HEK293 (cell line): ENCODE data around the gene BTN2A1.

Experiments
- CTCF ChIA-PET: fragments of 350-600 bp; formaldehyde crosslinking; extraction: SDS; loops from one replicate; lab custom pipeline; 2021; ENCODE audit warnings: antibody characterized with exemption; lab: Yijun Ruan, JAX
- POLR2A ChIA-PET: fragments of 300-600 bp; formaldehyde crosslinking; extraction: SDS; loops from one replicate; lab custom pipeline; 2020; ENCODE audit warnings: antibody characterized with exemption, inconsistent platforms; lab: Yijun Ruan, JAX
- H3K27ac ChIP-seq: fragments of 200-500 bp; sonication (Bioruptor generic); 2 replicates; pipeline ENCODE4 v1.5.1; 2014; ENCODE audit warnings: low read depth, low read length, control low read depth, inconsistent platforms; ENCODE audit errors: extremely low read depth
- H3K36me3 ChIP-seq, 2 experiments: fragments of 200-500 bp in 1 of 2; sonication (Bioruptor generic) in 1 of 2; 1 replicate in 1 of 2; 2 replicates in 1 of 2; pipeline ENCODE4 v1.5.1; 2014 to 2017; ENCODE audit warnings: inconsistent platforms in 2 of 2, low read length in 2 of 2; ENCODE audit not compliant: control insufficient read depth in 2 of 2, insufficient read depth in 1 of 2
- H3K4me1 ChIP-seq: fragments of 200-500 bp; sonication (Bioruptor generic); 2 replicates; pipeline ENCODE4 v1.5.1; 2014; ENCODE audit warnings: mild to moderate bottlenecking, low read length, inconsistent platforms; ENCODE audit not compliant: control insufficient read depth, insufficient read depth
- H3K4me3 ChIP-seq: 2 replicates; pipeline ENCODE4 v1.5.1; 2011; ENCODE audit warnings: low read depth, mild to moderate bottlenecking, control low read depth, low read length, moderate library complexity
- H3K9me3 ChIP-seq: fragments of 200-500 bp; sonication (Bioruptor generic); 2 replicates; pipeline ENCODE4 v1.5.1; 2014; ENCODE audit warnings: low read depth, low read length, inconsistent platforms; ENCODE audit not compliant: control insufficient read depth, insufficient read depth
- GLI2 ChIP-seq: fragments of 450-650 bp; formaldehyde crosslinking; IDR thresholded peaks from 2 replicates; pipeline ENCODE4; 2017; ENCODE audit warnings: missing biosample characterization, missing genetic modification characterization, low read depth, borderline replicate concordance
- GLIS1 ChIP-seq: fragments of 450-650 bp; formaldehyde crosslinking; IDR thresholded peaks from 2 replicates; pipeline ENCODE4 v1.5.1; 2016; ENCODE audit warnings: missing biosample characterization, missing genetic modification characterization
- GLIS2 ChIP-seq: fragments of 450-650 bp; formaldehyde crosslinking; IDR thresholded peaks from 2 replicates; pipeline ENCODE4 v1.5.1; 2016; ENCODE audit warnings: missing biosample characterization, missing genetic modification characterization
- KLF16 ChIP-seq: fragments of 450-650 bp; formaldehyde crosslinking; IDR thresholded peaks from 2 replicates; pipeline ENCODE4 v1.5.1; 2017; ENCODE audit warnings: missing biosample characterization, missing genetic modification characterization
- ZEB2 ChIP-seq: fragments of 450-650 bp; formaldehyde crosslinking; IDR thresholded peaks from 2 replicates; pipeline ENCODE4 v1.5.1; 2016; ENCODE audit warnings: missing biosample characterization, missing genetic modification characterization
- ZNF138 ChIP-seq: fragments of 450-650 bp; formaldehyde crosslinking; IDR thresholded peaks from 2 replicates; pipeline ENCODE4 v1.5.1; 2016; ENCODE audit warnings: missing biosample characterization, missing genetic modification characterization, borderline replicate concordance
- ZNF140 ChIP-seq: fragments of 450-650 bp; formaldehyde crosslinking; IDR thresholded peaks from 2 replicates; pipeline ENCODE4 v1.5.1; 2016; ENCODE audit warnings: missing biosample characterization, missing genetic modification characterization
- ZNF266 ChIP-seq: fragments of 450-650 bp; formaldehyde crosslinking; IDR thresholded peaks from 2 replicates; pipeline ENCODE4 v1.5.1; 2016; ENCODE audit warnings: missing biosample characterization, missing genetic modification characterization, low read depth
- ZNF391 ChIP-seq: fragments of 450-650 bp; formaldehyde crosslinking; IDR thresholded peaks from 2 replicates; pipeline ENCODE4 v1.5.1; 2016; ENCODE audit warnings: low read depth, missing biosample characterization, missing genetic modification characterization, borderline replicate concordance
- ZNF549 ChIP-seq: fragments of 450-650 bp; IDR thresholded peaks from 2 replicates; pipeline ENCODE4 v1.5.1; 2018; ENCODE audit warnings: missing biosample characterization, missing genetic modification characterization, mild to moderate bottlenecking, inconsistent platforms, moderate library complexity
- ZNF610 ChIP-seq: fragments of 450-650 bp; formaldehyde crosslinking; IDR thresholded peaks from 2 replicates; pipeline ENCODE4 v1.5.1; 2016; ENCODE audit warnings: missing biosample characterization, missing genetic modification characterization, borderline replicate concordance
- ZNF621 ChIP-seq: fragments of 450-650 bp; formaldehyde crosslinking; IDR thresholded peaks from 2 replicates; pipeline ENCODE4 v1.5.1; 2017; ENCODE audit warnings: missing biosample characterization, missing genetic modification characterization
- ZNF654 ChIP-seq: fragments of 450-650 bp; formaldehyde crosslinking; IDR thresholded peaks from 2 replicates; pipeline ENCODE4 v1.5.1; 2016; ENCODE audit warnings: low read depth, missing biosample characterization, missing genetic modification characterization
- TF ChIP-seq, protein P1 (sequence below): fragments of 450-650 bp; formaldehyde crosslinking; IDR thresholded peaks from 2 replicates; pipeline ENCODE4 v1.5.0; 2017; ENCODE audit warnings: missing biosample characterization, missing genetic modification characterization, borderline replicate concordance
- TF ChIP-seq, protein P2 (sequence below): fragments of 450-650 bp; formaldehyde crosslinking; IDR thresholded peaks from 2 replicates; pipeline ENCODE4 v1.5.1; 2016; ENCODE audit warnings: missing biosample characterization, missing genetic modification characterization
- TF ChIP-seq, protein P3 (sequence below): fragments of 450-650 bp; formaldehyde crosslinking; IDR thresholded peaks from 2 replicates; pipeline ENCODE4 v1.5.1; 2016; ENCODE audit warnings: missing biosample characterization, missing genetic modification characterization
- TF ChIP-seq, protein P4 (sequence below): fragments of 450-650 bp; formaldehyde crosslinking; IDR thresholded peaks from 2 replicates; pipeline ENCODE4 v1.5.1; 2017; ENCODE audit warnings: missing biosample characterization, missing genetic modification characterization
- TF ChIP-seq, protein P5 (sequence below): fragments of 450-650 bp; formaldehyde crosslinking; IDR thresholded peaks from 2 replicates; pipeline ENCODE4 v1.5.1; 2017; ENCODE audit warnings: missing biosample characterization, missing genetic modification characterization

BTN2A1 gene

DNA sequence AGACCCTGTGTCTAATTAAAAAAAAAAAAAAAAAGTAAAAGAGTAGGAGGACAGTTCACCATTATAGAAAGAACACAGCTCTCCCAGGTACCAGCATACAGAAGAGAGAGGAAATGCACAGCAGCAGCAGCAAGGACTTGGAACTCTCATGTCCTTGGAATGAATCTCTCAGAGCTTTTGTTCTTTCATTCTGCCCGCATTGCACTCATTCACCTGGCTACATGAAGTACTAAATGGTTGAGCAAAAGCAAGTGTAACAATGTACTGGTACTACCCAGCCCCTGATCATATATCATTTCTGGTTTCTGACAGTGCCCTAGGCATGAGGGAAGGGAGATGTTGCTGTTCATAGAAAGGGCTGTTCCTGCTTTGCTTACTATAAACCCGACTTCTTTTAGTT lies 29.5 kb upstream of the BTN2A1 start:
- H3K9me3 ChIP-seq, result no peaks in the 10 kb centered on the region
- peaks cover 17 to 88% of the 10 kb centered on the region in 2 experiments for H3K36me3 ChIP-seq
- TF ChIP-seq, protein P1, sequence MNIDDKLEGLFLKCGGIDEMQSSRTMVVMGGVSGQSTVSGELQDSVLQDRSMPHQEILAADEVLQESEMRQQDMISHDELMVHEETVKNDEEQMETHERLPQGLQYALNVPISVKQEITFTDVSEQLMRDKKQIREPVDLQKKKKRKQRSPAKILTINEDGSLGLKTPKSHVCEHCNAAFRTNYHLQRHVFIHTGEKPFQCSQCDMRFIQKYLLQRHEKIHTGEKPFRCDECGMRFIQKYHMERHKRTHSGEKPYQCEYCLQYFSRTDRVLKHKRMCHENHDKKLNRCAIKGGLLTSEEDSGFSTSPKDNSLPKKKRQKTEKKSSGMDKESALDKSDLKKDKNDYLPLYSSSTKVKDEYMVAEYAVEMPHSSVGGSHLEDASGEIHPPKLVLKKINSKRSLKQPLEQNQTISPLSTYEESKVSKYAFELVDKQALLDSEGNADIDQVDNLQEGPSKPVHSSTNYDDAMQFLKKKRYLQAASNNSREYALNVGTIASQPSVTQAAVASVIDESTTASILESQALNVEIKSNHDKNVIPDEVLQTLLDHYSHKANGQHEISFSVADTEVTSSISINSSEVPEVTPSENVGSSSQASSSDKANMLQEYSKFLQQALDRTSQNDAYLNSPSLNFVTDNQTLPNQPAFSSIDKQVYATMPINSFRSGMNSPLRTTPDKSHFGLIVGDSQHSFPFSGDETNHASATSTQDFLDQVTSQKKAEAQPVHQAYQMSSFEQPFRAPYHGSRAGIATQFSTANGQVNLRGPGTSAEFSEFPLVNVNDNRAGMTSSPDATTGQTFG (tag by site-specific recombination), result no peak
- TF ChIP-seq, protein P2, sequence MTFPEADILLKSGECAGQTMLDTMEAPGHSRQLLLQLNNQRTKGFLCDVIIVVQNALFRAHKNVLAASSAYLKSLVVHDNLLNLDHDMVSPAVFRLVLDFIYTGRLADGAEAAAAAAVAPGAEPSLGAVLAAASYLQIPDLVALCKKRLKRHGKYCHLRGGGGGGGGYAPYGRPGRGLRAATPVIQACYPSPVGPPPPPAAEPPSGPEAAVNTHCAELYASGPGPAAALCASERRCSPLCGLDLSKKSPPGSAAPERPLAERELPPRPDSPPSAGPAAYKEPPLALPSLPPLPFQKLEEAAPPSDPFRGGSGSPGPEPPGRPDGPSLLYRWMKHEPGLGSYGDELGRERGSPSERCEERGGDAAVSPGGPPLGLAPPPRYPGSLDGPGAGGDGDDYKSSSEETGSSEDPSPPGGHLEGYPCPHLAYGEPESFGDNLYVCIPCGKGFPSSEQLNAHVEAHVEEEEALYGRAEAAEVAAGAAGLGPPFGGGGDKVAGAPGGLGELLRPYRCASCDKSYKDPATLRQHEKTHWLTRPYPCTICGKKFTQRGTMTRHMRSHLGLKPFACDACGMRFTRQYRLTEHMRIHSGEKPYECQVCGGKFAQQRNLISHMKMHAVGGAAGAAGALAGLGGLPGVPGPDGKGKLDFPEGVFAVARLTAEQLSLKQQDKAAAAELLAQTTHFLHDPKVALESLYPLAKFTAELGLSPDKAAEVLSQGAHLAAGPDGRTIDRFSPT (tag by site-specific recombination), result no peak
- TF ChIP-seq ZEB2 (tag by site-specific recombination), result no peak
- TF ChIP-seq, all 188 proteins: peak for 0
- no peak overlapping the region for H3K4me3 ChIP-seq
- no peak overlapping the region for H3K27ac ChIP-seq
- ChIA-PET CTCF (interaction anchor here (1.0 kb wide), 2 partner anchors 9 to 21 kb away, joined by 3 read pairs; no protein-coding TSS in a partner anchor), POLR2A (interaction anchor here (0.6 kb wide), 1 partner anchor 1491 kb away, joined by 3 read pairs; no protein-coding TSS in a partner anchor)
- H3K4me1 ChIP-seq, result no peaks in the 10 kb centered on the region

DNA sequence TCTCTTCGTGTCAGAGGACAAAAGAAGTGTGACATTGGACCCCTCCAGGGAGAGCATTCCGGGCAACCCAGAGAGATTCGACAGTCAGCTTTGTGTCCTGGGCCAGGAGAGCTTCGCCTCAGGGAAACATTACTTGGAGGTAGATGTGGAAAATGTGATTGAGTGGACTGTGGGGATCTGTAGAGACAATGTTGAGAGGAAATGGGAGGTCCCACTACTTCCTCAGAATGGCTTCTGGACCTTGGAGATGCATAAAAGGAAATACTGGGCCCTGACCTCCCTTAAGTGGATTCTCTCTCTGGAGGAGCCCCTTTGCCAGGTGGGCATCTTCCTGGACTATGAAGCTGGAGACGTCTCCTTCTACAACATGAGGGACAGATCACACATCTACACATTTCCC lies 27.0 kb upstream of the BTN2A1 start:
- ChIA-PET CTCF (no interaction called here), POLR2A (no interaction called here)
- TF ChIP-seq GLIS1, result no peak
- no peak for TF ChIP-seq ZNF654 (tag by site-specific recombination)
- TF ChIP-seq, protein P3, sequence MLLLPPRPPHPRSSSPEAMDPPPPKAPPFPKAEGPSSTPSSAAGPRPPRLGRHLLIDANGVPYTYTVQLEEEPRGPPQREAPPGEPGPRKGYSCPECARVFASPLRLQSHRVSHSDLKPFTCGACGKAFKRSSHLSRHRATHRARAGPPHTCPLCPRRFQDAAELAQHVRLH, result no peak
- no peak for TF ChIP-seq ZNF610 (tag by site-specific recombination)
- no peak for TF ChIP-seq ZNF140 (tag by site-specific recombination)
- TF ChIP-seq GLI2 (tag by site-specific recombination), result no peak
- no peak for TF ChIP-seq ZNF266 (tag by site-specific recombination)
- no peak for TF ChIP-seq KLF16 (tag by site-specific recombination)
- TF ChIP-seq ZNF621, result no peak
- TF ChIP-seq, protein P4, sequence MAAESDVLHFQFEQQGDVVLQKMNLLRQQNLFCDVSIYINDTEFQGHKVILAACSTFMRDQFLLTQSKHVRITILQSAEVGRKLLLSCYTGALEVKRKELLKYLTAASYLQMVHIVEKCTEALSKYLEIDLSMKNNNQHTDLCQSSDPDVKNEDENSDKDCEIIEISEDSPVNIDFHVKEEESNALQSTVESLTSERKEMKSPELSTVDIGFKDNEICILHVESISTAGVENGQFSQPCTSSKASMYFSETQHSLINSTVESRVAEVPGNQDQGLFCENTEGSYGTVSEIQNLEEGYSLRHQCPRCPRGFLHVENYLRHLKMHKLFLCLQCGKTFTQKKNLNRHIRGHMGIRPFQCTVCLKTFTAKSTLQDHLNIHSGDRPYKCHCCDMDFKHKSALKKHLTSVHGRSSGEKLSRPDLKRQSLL, result no peak
- TF ChIP-seq, protein P5, sequence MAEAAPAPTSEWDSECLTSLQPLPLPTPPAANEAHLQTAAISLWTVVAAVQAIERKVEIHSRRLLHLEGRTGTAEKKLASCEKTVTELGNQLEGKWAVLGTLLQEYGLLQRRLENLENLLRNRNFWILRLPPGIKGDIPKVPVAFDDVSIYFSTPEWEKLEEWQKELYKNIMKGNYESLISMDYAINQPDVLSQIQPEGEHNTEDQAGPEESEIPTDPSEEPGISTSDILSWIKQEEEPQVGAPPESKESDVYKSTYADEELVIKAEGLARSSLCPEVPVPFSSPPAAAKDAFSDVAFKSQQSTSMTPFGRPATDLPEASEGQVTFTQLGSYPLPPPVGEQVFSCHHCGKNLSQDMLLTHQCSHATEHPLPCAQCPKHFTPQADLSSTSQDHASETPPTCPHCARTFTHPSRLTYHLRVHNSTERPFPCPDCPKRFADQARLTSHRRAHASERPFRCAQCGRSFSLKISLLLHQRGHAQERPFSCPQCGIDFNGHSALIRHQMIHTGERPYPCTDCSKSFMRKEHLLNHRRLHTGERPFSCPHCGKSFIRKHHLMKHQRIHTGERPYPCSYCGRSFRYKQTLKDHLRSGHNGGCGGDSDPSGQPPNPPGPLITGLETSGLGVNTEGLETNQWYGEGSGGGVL, result no peak
- TF ChIP-seq GLIS2 (tag by site-specific recombination), result no peak
- TF ChIP-seq ZNF549, result no peak
- no peak for TF ChIP-seq ZNF138 (tag by site-specific recombination)
- no peak for TF ChIP-seq ZNF391 (tag by site-specific recombination)
- Histone ChIP-seq H3K4me1 (no peaks in the 10 kb centered on the region), H3K27ac (no peak overlapping the region), H3K4me3 (no peak overlapping the region), H3K9me3 (no peaks in the 10 kb centered on the region), H3K36me3 (peaks cover 12 to 70% of the 10 kb centered on the region in 2 experiments)
